ENCODE data around the gene ADCY3.

Gene ADCY3

GRCh38 chr2:24920098-24920808 lies at the start of gene ADCY3:
TSS of gene ADCY3 (minus strand) at chr2:24920237. CDS start at chr2:24918987, 1,250 bp downstream.
- no peak for DNase-seq (ENCODE audit: low read depth in 2 of 2)

- DNase-seq (ENCODE audit: low read depth in 2 of 2), result no peak
These were observed 49.7 kb upstream of the ADCY3 start for GRCh38 chr2:24969784-24970183.

- no peak for DNase-seq (ENCODE audit: low read depth in 2 of 2)
These were observed 41.9 kb upstream of the ADCY3 start for GRCh38 chr2:24961903-24962302.

- no peak for DNase-seq (ENCODE audit: low read depth in 2 of 2)
These were observed 39.7 kb upstream of the ADCY3 start for GRCh38 chr2:24959761-24960160.

- DNase-seq (ENCODE audit: low read depth in 2 of 2), result no peak
These were observed 38.4 kb upstream of the ADCY3 start for GRCh38 chr2:24958411-24958935.

- no peak for DNase-seq (ENCODE audit: low read depth in 2 of 2)
These were observed 37.9 kb upstream of the ADCY3 start for GRCh38 chr2:24957976-24958375.

GRCh38 chr2:24957221-24957620 lies 37.2 kb upstream of the ADCY3 start:
- DNase-seq (ENCODE audit: low read depth in 2 of 2), result no peak

GRCh38 chr2:24955921-24956320 lies 35.9 kb upstream of the ADCY3 start:
- DNase-seq (ENCODE audit: low read depth in 2 of 2), result no peak

GRCh38 chr2:24955232-24955631 lies 35.2 kb upstream of the ADCY3 start:
- no peak for DNase-seq (ENCODE audit: low read depth in 2 of 2)

- DNase-seq (ENCODE audit: low read depth in 2 of 2), result no peak
These were observed 30.1 kb upstream of the ADCY3 start for GRCh38 chr2:24950102-24950501.

GRCh38 chr2:24948506-24948905 lies 28.5 kb upstream of the ADCY3 start:
- no peak for DNase-seq (ENCODE audit: low read depth in 2 of 2)

- no peak for DNase-seq (ENCODE audit: low read depth in 2 of 2)
These were observed 27.6 kb upstream of the ADCY3 start for GRCh38 chr2:24947561-24948157.

GRCh38 chr2:24945907-24946306 lies 25.9 kb upstream of the ADCY3 start:
- no peak for DNase-seq (ENCODE audit: low read depth in 2 of 2)

GRCh38 chr2:24943427-24944053 lies 23.5 kb upstream of the ADCY3 start:
- DNase-seq (ENCODE audit: low read depth in 2 of 2), result no peak

GRCh38 chr2:24939353-24939752 lies 19.3 kb upstream of the ADCY3 start:
- DNase-seq (ENCODE audit: low read depth in 2 of 2), result no peak

- DNase-seq (ENCODE audit: low read depth in 2 of 2), result no peak
These were observed 17.2 kb upstream of the ADCY3 start for GRCh38 chr2:24937236-24937635.

GRCh38 chr2:24935145-24935544 lies 15.1 kb upstream of the ADCY3 start:
- no peak for DNase-seq (ENCODE audit: low read depth in 2 of 2)

GRCh38 chr2:24932715-24933114 lies 12.7 kb upstream of the ADCY3 start:
- DNase-seq (ENCODE audit: low read depth in 2 of 2), result no peak

- no peak for DNase-seq (ENCODE audit: low read depth in 2 of 2)
These were observed 10.7 kb upstream of the ADCY3 start for GRCh38 chr2:24930768-24931167.

- no peak for DNase-seq (ENCODE audit: low read depth in 2 of 2)
These were observed 9.2 kb upstream of the ADCY3 start for GRCh38 chr2:24929230-24929629.

- no peak for DNase-seq (ENCODE audit: low read depth in 2 of 2)
These were observed 8.0 kb upstream of the ADCY3 start for GRCh38 chr2:24928036-24928435.

GRCh38 chr2:24926602-24927252 lies 6.7 kb upstream of the ADCY3 start:
- DNase-seq (ENCODE audit: low read depth in 2 of 2), result no peak
